ENCODE measurements around the gene ITGA1.

- no peak for TF ChIP-seq POLR2A (IDR thresholded peaks at IDR 0.05; ENCODE audit: insufficient read depth in 1 of 2, low read depth in 2 of 2, low read length in 2 of 2)
- TF ChIP-seq KIAA2018 (CRISPR knock-in tag; IDR thresholded peaks at IDR 0.05; ENCODE audit: borderline replicate concordance): no peak
- no peak for TF ChIP-seq ERF (CRISPR knock-in tag; IDR thresholded peaks at IDR 0.05)
- TF ChIP-seq CTCF (CRISPR knock-in tag; IDR thresholded peaks at IDR 0.05): no peak
- no peak for TF ChIP-seq ELF4 (CRISPR knock-in tag; IDR thresholded peaks at IDR 0.05; ENCODE audit: borderline replicate concordance)
- no peak for TF ChIP-seq NCOR1 (IDR thresholded peaks at IDR 0.05; ENCODE audit: borderline replicate concordance, low read length)
- TF ChIP-seq ZNF800 (CRISPR knock-in tag; IDR thresholded peaks at IDR 0.05): no peak
Measured at GRCh38 chr5:52909192-52909591, 121.5 kb downstream of the ITGA1 start.

All from HepG2 (cell line).